Epidermal melanocyte (primary cell): ENCODE results near the gene ANKRD53.
A peak's percentile ranks its signal among the peaks of the same experiment; 100 is the strongest.
"Not testable (repeated sequence)": the region's sequence is repeated elsewhere in the genome, so short reads cannot be mapped to it uniquely, and the experiment has no call there.

Source experiments
- DNase-seq: peaks from one replicate; pipeline ENCODE4 v3.0.0; 2011; ENCODE audit warnings: low spot score; ENCODE audit not compliant: insufficient read length

ANKRD53 gene

GRCh38 chr2:70988726-70989648, 10.6 kb downstream of the ANKRD53 start:
- no peak for DNase-seq

- no peak for DNase-seq
Measured at GRCh38 chr2:70990216-70990615, 11.8 kb downstream of the ANKRD53 start.

GRCh38 chr2:70991142-70991541, 12.7 kb downstream of the ANKRD53 start:
- DNase-seq = no peak

GRCh38 chr2:70991742-70992141, 13.3 kb downstream of the ANKRD53 start:
- no peak for DNase-seq

GRCh38 chr2:70992945-70993853, 14.8 kb downstream of the ANKRD53 start:
- DNase-seq = no peak

- no peak for DNase-seq
Measured at GRCh38 chr2:70994009-70994698, 15.7 kb downstream of the ANKRD53 start.

- DNase-seq = peak; percentile 87
Measured at GRCh38 chr2:70994699-70995425, 16.4 kb downstream of the ANKRD53 start, which contains the start of gene TEX261. Gene TEX261, minus strand, starts transcription at chr2:70994873. Its CDS starts 116 bp downstream, at chr2:70994757.

- no peak for DNase-seq
Measured at GRCh38 chr2:70995426-70995729, 16.9 kb downstream of the ANKRD53 start.

GRCh38 chr2:70998885-70999284, 20.5 kb downstream of the ANKRD53 start:
- not testable (repeated sequence) for DNase-seq

GRCh38 chr2:70999362-70999761, 20.9 kb downstream of the ANKRD53 start:
- DNase-seq = no peak

GRCh38 chr2:70999931-71000330, 21.5 kb downstream of the ANKRD53 start:
- not testable (repeated sequence) for DNase-seq

- DNase-seq = no peak
Measured at GRCh38 chr2:71000780-71001591, 22.6 kb downstream of the ANKRD53 start.

GRCh38 chr2:71001592-71001927, 23.1 kb downstream of the ANKRD53 start:
- DNase-seq = no peak

GRCh38 chr2:71001981-71002570, 23.6 kb downstream of the ANKRD53 start:
- DNase-seq = no peak

- no peak for DNase-seq
Measured at GRCh38 chr2:71003396-71003795, 25.0 kb downstream of the ANKRD53 start.

GRCh38 chr2:71003966-71004755, 25.7 kb downstream of the ANKRD53 start:
- no peak for DNase-seq

GRCh38 chr2:71004857-71005256, 26.4 kb downstream of the ANKRD53 start:
- DNase-seq = no peak

GRCh38 chr2:71005271-71006202, 27.1 kb downstream of the ANKRD53 start:
- DNase-seq = no peak
